HepG2 (cell line): ENCODE data around the gene SUN5. TPM values are rescaled to one million over a fixed set of nuclear protein-coding genes. Genes with fewer than 3 reads are reported as not detected.

Experiments
- CBFB ChIP-seq: sonication (generic); formaldehyde crosslinking; IDR thresholded peaks from 2 replicates; pipeline ENCODE4 v1.4.0; 2020; ENCODE audit warnings: missing genetic modification reagents
- CREBL2 ChIP-seq: sonication (generic); formaldehyde crosslinking; IDR thresholded peaks from 2 replicates; pipeline ENCODE4 v1.8.1; 2023; ENCODE audit warnings: missing genetic modification reagents, mild to moderate bottlenecking, borderline replicate concordance
- GFI1 ChIP-seq: sonication (generic); formaldehyde crosslinking; IDR thresholded peaks from 2 replicates; pipeline ENCODE4 v1.5.0; 2020; ENCODE audit warnings: missing genetic modification reagents, mild to moderate bottlenecking, borderline replicate concordance
- JUN ChIP-seq: sonication (generic); formaldehyde crosslinking; IDR thresholded peaks from 2 replicates; pipeline ENCODE4 v1.4.0; 2020; ENCODE audit warnings: mild to moderate bottlenecking, missing genetic modification reagents
- KAT7 ChIP-seq: IDR thresholded peaks from 2 replicates; pipeline ENCODE4 v1.6.1; 2018; ENCODE audit warnings: borderline replicate concordance, missing compliant biosample characterization
- MLLT10 ChIP-seq: sonication (generic); formaldehyde crosslinking; IDR thresholded peaks from 2 replicates; pipeline ENCODE4 v1.4.0; 2020; ENCODE audit warnings: missing genetic modification reagents
- PATZ1 ChIP-seq: sonication (generic); formaldehyde crosslinking; IDR thresholded peaks from 2 replicates; pipeline ENCODE4 v1.4.0; 2020; ENCODE audit warnings: missing genetic modification reagents
- RBM22 ChIP-seq: fragments of 200-400 bp; formaldehyde crosslinking; optimal IDR thresholded peaks from 2 replicates; pipeline ENCODE3; 2017; ENCODE audit warnings: mild to moderate bottlenecking, low read length, moderate library complexity
- RNF2 ChIP-seq: fragments of 450-650 bp; conservative IDR thresholded peaks from 2 replicates; pipeline ENCODE4 v1.6.1; 2016; ENCODE audit warnings: low read depth
- SAFB2 ChIP-seq: sonication (generic); formaldehyde crosslinking; IDR thresholded peaks from 2 replicates; pipeline ENCODE4 v1.5.1; 2020; ENCODE audit warnings: missing genetic modification reagents, low read depth, mild to moderate bottlenecking, borderline replicate concordance
- ZFP82 ChIP-seq: sonication (generic); formaldehyde crosslinking; IDR thresholded peaks from 2 replicates; pipeline ENCODE4 v1.5.1; 2020; ENCODE audit warnings: mild to moderate bottlenecking, missing genetic modification reagents, borderline replicate concordance
- ZFP90 ChIP-seq: sonication (generic); formaldehyde crosslinking; IDR thresholded peaks from 2 replicates; pipeline ENCODE4 v1.8.0; 2022; ENCODE audit warnings: missing genetic modification reagents, mild to moderate bottlenecking, inconsistent platforms, borderline replicate concordance
- ZMYM2 ChIP-seq: sonication (generic); formaldehyde crosslinking; IDR thresholded peaks from 2 replicates; pipeline ENCODE4 v1.8.0; 2022; ENCODE audit warnings: mild to moderate bottlenecking, missing genetic modification reagents
- ZNF547 ChIP-seq: sonication (generic); formaldehyde crosslinking; IDR thresholded peaks from 2 replicates; pipeline ENCODE4 v1.5.1; 2020; ENCODE audit warnings: mild to moderate bottlenecking, missing genetic modification reagents
- ZNF558 ChIP-seq: sonication (generic); formaldehyde crosslinking; IDR thresholded peaks from 2 replicates; pipeline ENCODE4 v1.9.0; 2022; ENCODE audit warnings: mild to moderate bottlenecking, missing genetic modification reagents, borderline replicate concordance
- ZNF616 ChIP-seq: sonication (generic); formaldehyde crosslinking; IDR thresholded peaks from 2 replicates; pipeline ENCODE4 v1.5.0; 2020; ENCODE audit warnings: low read depth, mild to moderate bottlenecking, missing genetic modification reagents
- ZNF724P ChIP-seq: sonication (generic); formaldehyde crosslinking; IDR thresholded peaks from 2 replicates; pipeline ENCODE4 v1.8.0; 2022; ENCODE audit warnings: missing genetic modification reagents, borderline replicate concordance
- ZNF775 ChIP-seq: sonication (generic); formaldehyde crosslinking; IDR thresholded peaks from 2 replicates; pipeline ENCODE4 v1.4.0; 2020; ENCODE audit warnings: missing genetic modification reagents, mild to moderate bottlenecking, moderate library complexity, borderline replicate concordance
- ZSCAN21 ChIP-seq: sonication (generic); formaldehyde crosslinking; IDR thresholded peaks from 2 replicates; pipeline ENCODE4 v1.8.0; 2022; ENCODE audit warnings: mild to moderate bottlenecking, missing genetic modification reagents, moderate library complexity, borderline replicate concordance
- ZSCAN22 ChIP-seq: sonication (generic); formaldehyde crosslinking; IDR thresholded peaks from 2 replicates; pipeline ENCODE4 v1.4.0; 2020; ENCODE audit warnings: mild to moderate bottlenecking, missing genetic modification reagents
- ZUFSP ChIP-seq: sonication (generic); formaldehyde crosslinking; IDR thresholded peaks from 2 replicates; pipeline ENCODE4 v1.9.0; 2021; ENCODE audit warnings: missing genetic modification reagents, mild to moderate bottlenecking, borderline replicate concordance
- polyA plus RNA-seq, 8 experiments: library from polyadenylated mRNA; depleted of rRNA in 3 of 8; stranded (reverse) in 7 of 8; unstranded in 1 of 8; fragments of >200 nt; fragmentation: Illumina TruSeq in 4 of 8; extraction: Trizol in 4 of 8; gene quantifications; 2 replicates each; pipeline versions ENCODE4 v1.2.1 to v1.2.3, GENCODE V29; 2011 to 2016; ENCODE audit warnings: low read depth in 4 of 8, missing spikeins in 1 of 8, mixed read lengths in 1 of 8; ENCODE audit not compliant: insufficient read depth in 1 of 8
- total RNA-seq, 5 experiments: library from RNA; depleted of rRNA; stranded (reverse); fragments of >200 nt; fragmentation: Illumina TruSeq; extraction: Trizol; gene quantifications; 2 replicates each; pipeline ENCODE4 v1.2.3, GENCODE V29; 2016; ENCODE audit warnings: low read depth in 1 of 5
- TF ChIP-seq, protein P1 (sequence below): sonication (generic); formaldehyde crosslinking; IDR thresholded peaks from 2 replicates; pipeline ENCODE4 v1.9.0; 2021; ENCODE audit warnings: missing genetic modification reagents, borderline replicate concordance

The SUN5 gene
- total and polyA plus RNA-seq, 2 of the 13 experiments (the other 11 are each of a cell fraction or from before 2014, with no cell fraction given): not detected

DNA sequence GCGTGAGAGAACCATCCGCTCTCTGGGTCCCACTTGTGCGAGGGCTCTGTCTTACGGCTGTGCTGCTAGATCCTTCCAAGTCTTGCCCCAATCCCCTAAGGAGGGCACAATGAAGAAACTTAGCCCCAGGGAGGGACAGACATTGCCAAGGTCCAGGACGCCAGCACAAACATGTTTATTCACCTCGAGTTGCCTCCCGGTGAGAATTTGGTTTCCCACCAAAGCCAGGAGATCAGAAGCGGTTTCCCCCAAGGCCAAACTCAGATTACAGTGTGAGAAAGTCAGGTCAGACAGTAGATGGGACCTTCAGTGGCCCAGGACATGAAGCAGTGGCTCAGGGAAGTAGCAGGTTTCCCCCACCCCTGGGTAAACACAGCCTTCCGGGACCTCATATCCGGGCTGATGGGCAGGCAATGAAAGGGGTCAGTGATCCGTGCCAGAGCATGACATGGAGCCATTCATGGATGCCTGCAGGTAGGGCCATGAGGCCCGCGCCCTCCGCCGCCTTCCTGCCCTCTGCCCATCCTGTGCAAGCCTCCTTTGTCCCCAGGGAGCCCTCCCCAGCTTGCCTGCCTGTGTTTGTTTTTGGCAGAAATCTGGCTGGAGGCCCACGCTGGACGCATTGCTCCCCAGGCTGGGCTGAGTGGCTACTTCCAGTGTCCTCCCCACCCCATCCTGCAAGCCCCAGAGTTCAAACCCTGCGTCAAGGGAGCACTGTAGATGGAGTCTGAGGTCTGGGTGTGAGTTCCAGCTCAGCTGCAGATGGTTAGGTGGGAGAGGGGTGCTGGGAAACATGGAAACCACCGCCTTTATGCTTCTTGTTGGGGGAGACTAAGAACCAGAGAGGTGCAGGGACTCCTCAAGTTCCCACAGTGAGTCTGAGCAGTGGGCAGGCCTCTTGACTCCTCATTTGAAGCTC is 5.2 kb upstream of the SUN5 start (continued):
- TF ChIP-seq, protein P1, sequence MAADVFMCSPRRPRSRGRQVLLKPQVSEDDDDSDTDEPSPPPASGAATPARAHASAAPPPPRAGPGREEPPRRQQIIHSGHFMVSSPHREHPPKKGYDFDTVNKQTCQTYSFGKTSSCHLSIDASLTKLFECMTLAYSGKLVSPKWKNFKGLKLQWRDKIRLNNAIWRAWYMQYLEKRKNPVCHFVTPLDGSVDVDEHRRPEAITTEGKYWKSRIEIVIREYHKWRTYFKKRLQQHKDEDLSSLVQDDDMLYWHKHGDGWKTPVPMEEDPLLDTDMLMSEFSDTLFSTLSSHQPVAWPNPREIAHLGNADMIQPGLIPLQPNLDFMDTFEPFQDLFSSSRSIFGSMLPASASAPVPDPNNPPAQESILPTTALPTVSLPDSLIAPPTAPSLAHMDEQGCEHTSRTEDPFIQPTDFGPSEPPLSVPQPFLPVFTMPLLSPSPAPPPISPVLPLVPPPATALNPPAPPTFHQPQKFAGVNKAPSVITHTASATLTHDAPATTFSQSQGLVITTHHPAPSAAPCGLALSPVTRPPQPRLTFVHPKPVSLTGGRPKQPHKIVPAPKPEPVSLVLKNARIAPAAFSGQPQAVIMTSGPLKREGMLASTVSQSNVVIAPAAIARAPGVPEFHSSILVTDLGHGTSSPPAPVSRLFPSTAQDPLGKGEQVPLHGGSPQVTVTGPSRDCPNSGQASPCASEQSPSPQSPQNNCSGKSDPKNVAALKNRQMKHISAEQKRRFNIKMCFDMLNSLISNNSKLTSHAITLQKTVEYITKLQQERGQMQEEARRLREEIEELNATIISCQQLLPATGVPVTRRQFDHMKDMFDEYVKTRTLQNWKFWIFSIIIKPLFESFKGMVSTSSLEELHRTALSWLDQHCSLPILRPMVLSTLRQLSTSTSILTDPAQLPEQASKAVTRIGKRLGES (CRISPR knock-in tag): no peak
- TF ChIP-seq ZFP90 (CRISPR knock-in tag) (no peak; the same call in 1 of the 2 replicates), ZSCAN22 (peak; percentile 88; the same call in 1 of the 2 replicates), ZNF724P (CRISPR knock-in tag) (peak; percentile 73; the same call in 1 of the 2 replicates), CREBL2 (no peak), ZUFSP (CRISPR knock-in tag) (no peak), PATZ1 (peak; percentile 99), ZNF547 (peak; percentile 97), KAT7 (CRISPR knock-in tag) (peak; percentile 94), ZFP82 (CRISPR knock-in tag) (peak; percentile 90), ZNF616 (CRISPR knock-in tag) (peak; percentile 80), RBM22 (peak; percentile 10), GFI1 (CRISPR knock-in tag) (peak; percentile 94), RNF2 (peak; percentile 36; the same call in 1 of the 2 replicates), JUN (CRISPR knock-in tag) (peak; percentile 85), SAFB2 (CRISPR knock-in tag) (peak; percentile 82; the same call in 1 of the 2 replicates), ZNF558 (CRISPR knock-in tag) (no peak), ZNF775 (CRISPR knock-in tag) (peak; percentile 100), CBFB (CRISPR knock-in tag) (peak; percentile 94), MLLT10 (no peak), ZSCAN21 (CRISPR knock-in tag) (peak; percentile 92), ZMYM2 (CRISPR knock-in tag) (peak; percentile 89)
